Measurements from ENCODE around the gene SLC38A7. TPM values are rescaled to one million over a fixed set of nuclear protein-coding genes. Genes with fewer than 3 reads are reported as not detected.
"Not testable (repeated sequence)": the region's sequence is repeated elsewhere in the genome, so short reads cannot be mapped to it uniquely, and the experiment has no call there.

The SLC38A7 gene
- total RNA-seq, 1 donor from 2014 or later, result 31.9 TPM

GRCh38 chr16:58670946-58671583 lies 13.5 kb downstream of the SLC38A7 start:
- DNase-seq, result no peak
- peaks cover 5% of the 10 kb centered on the region for H3K4me1 ChIP-seq
- no peak overlapping the region for H3K4me3 ChIP-seq
- peaks cover 92% of the 10 kb centered on the region for H3K36me3 ChIP-seq
- no peaks in the 10 kb centered on the region for H3K27me3 ChIP-seq (ENCODE audit: low read depth)
- H3K27ac ChIP-seq (replicated peaks), result no peak overlapping the region
- TF ChIP-seq CTCF (IDR thresholded peaks at IDR 0.05; ENCODE audit: borderline replicate concordance), result no peak
- intact Hi-C loops (cut with micrococcal nuclease), result no loop called here
- no peaks in the 10 kb centered on the region for H3K9me3 ChIP-seq (replicated peaks)

GRCh38 chr16:58670177-58670576 lies 14.4 kb downstream of the SLC38A7 start:
- Histone ChIP-seq H3K36me3 (peaks cover 83% of the 10 kb centered on the region), H3K27me3 (ENCODE audit: low read depth) (no peaks in the 10 kb centered on the region), H3K9me3 (replicated peaks) (no peaks in the 10 kb centered on the region), H3K4me1 (peaks cover 5% of the 10 kb centered on the region), H3K27ac (replicated peaks) (no peak overlapping the region), H3K4me3 (no peak overlapping the region)
- no peak for DNase-seq
- TF ChIP-seq CTCF (IDR thresholded peaks at IDR 0.05; ENCODE audit: borderline replicate concordance), result no peak
- intact Hi-C loops (cut with micrococcal nuclease), result no loop called here

GRCh38 chr16:58665200-58665599 lies 19.4 kb downstream of the SLC38A7 start:
- DNase-seq, result no peak
- intact Hi-C loops (cut with micrococcal nuclease), result no loop called here
- no peaks in the 10 kb centered on the region for H3K4me1 ChIP-seq
- H3K27ac ChIP-seq (replicated peaks), result no peak overlapping the region
- H3K4me3 ChIP-seq, result no peak overlapping the region
- no peaks in the 10 kb centered on the region for H3K27me3 ChIP-seq (ENCODE audit: low read depth)
- no peaks in the 10 kb centered on the region for H3K9me3 ChIP-seq (replicated peaks)
- TF ChIP-seq CTCF (IDR thresholded peaks at IDR 0.05; ENCODE audit: borderline replicate concordance), result no peak
- peaks cover 36% of the 10 kb centered on the region for H3K36me3 ChIP-seq

GRCh38 chr16:58661199-58661830 lies 23.3 kb downstream of the SLC38A7 start:
- intact Hi-C loops (cut with micrococcal nuclease), result no loop called here
- no peak overlapping the region for H3K4me3 ChIP-seq
- DNase-seq, result peak; percentile 27
- no peaks in the 10 kb centered on the region for H3K9me3 ChIP-seq (replicated peaks)
- H3K36me3 ChIP-seq, result no peaks in the 10 kb centered on the region
- TF ChIP-seq CTCF (IDR thresholded peaks at IDR 0.05; ENCODE audit: borderline replicate concordance), result peak; percentile 61
- H3K4me1 ChIP-seq, result no peaks in the 10 kb centered on the region
- H3K27ac ChIP-seq (replicated peaks), result no peak overlapping the region
- no peaks in the 10 kb centered on the region for H3K27me3 ChIP-seq (ENCODE audit: low read depth)

- H3K4me1 ChIP-seq; H3K4me3 ChIP-seq; H3K9me3 ChIP-seq (replicated peaks); H3K27me3 ChIP-seq (ENCODE audit: low read depth); H3K27ac ChIP-seq (replicated peaks); DNase-seq; H3K36me3 ChIP-seq; intact Hi-C loops (cut with micrococcal nuclease): not testable (repeated sequence)
Observed at GRCh38 chr16:58659911-58660310, 24.7 kb downstream of the SLC38A7 start.

GRCh38 chr16:58658796-58659211 lies 25.8 kb downstream of the SLC38A7 start:
- Histone ChIP-seq H3K27me3 (ENCODE audit: low read depth) (no peaks in the 10 kb centered on the region), H3K4me1 (no peaks in the 10 kb centered on the region), H3K9me3 (replicated peaks) (no peaks in the 10 kb centered on the region), H3K36me3 (no peaks in the 10 kb centered on the region), H3K27ac (replicated peaks) (no peak overlapping the region), H3K4me3 (no peak overlapping the region)
- intact Hi-C loops (cut with micrococcal nuclease), result no loop called here
- DNase-seq, result no peak
- TF ChIP-seq CTCF (IDR thresholded peaks at IDR 0.05; ENCODE audit: borderline replicate concordance), result no peak
